Tibial nerve (tissue), 4 donors: ENCODE results near the gene CCDC158.

Experiments
- EP300 ChIP-seq, 2 donors: sonication (generic); formaldehyde crosslinking; IDR thresholded peaks; one replicate each; pipeline ENCODE4 v1.6.1; 2017; ENCODE audit warnings: antibody characterized with exemption in 2 of 2, mild to moderate bottlenecking in 1 of 2
- POLR2A ChIP-seq, 2 donors: fragments of 450-650 bp; IDR thresholded peaks; one replicate each; pipeline ENCODE4 v1.6.1; 2017; ENCODE audit warnings: antibody characterized with exemption in 2 of 2, mild to moderate bottlenecking in 2 of 2, moderate library complexity in 2 of 2
- TF ChIP-seq, protein P1 (sequence below), 5 experiments: fragments of 200-600 bp in 3 of 5; fragments of 450-650 bp in 2 of 5; sonication (generic) in 3 of 5; IDR thresholded peaks; one replicate each; pipeline ENCODE4 v1.5.1; 2016 to 2019; ENCODE audit warnings: antibody characterized with exemption in 5 of 5, mild to moderate bottlenecking in 3 of 5, moderate library complexity in 2 of 5

GRCh38 chr4:76470532-76470931, 49.6 kb upstream of the CCDC158 start:
- TF ChIP-seq, protein P1, sequence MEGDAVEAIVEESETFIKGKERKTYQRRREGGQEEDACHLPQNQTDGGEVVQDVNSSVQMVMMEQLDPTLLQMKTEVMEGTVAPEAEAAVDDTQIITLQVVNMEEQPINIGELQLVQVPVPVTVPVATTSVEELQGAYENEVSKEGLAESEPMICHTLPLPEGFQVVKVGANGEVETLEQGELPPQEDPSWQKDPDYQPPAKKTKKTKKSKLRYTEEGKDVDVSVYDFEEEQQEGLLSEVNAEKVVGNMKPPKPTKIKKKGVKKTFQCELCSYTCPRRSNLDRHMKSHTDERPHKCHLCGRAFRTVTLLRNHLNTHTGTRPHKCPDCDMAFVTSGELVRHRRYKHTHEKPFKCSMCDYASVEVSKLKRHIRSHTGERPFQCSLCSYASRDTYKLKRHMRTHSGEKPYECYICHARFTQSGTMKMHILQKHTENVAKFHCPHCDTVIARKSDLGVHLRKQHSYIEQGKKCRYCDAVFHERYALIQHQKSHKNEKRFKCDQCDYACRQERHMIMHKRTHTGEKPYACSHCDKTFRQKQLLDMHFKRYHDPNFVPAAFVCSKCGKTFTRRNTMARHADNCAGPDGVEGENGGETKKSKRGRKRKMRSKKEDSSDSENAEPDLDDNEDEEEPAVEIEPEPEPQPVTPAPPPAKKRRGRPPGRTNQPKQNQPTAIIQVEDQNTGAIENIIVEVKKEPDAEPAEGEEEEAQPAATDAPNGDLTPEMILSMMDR (IDR thresholded peaks at IDR 0.05) = no peak
- no peak for TF ChIP-seq POLR2A (IDR thresholded peaks at IDR 0.05)
- TF ChIP-seq EP300 (IDR thresholded peaks at IDR 0.05) = no peak
